Activated CD8-positive, alpha-beta T cell treated with anti-CD3 and anti-CD28 coated beads, Interleukin-2, amount 10 ng/mL, durations not matched to agents 7 days and 5 days (primary cell): ENCODE data around the gene APBA2. TPM values are rescaled to one million over a fixed set of nuclear protein-coding genes. Genes with fewer than 3 reads are reported as not detected.
"Not testable (repeated sequence)": the region's sequence is repeated elsewhere in the genome, so short reads cannot be mapped to it uniquely, and the experiment has no call there.

Experiments used
- ATAC-seq: fragments of 150-1000 bp; cut with Tn5 transposase; one replicate; pipeline ENCODE4 v1.10.0; 2021; ENCODE audit warnings: moderate library complexity
- CTCF ChIA-PET: fragments of 350-600 bp; sonication (Branson Sonifier 250); formaldehyde crosslinking; loops from one replicate; lab custom pipeline; 2021; ENCODE audit warnings: antibody characterized with exemption; lab: Charles Lee
- POLR2A ChIA-PET: fragments of 350-600 bp; sonication (Branson Sonifier 250); formaldehyde crosslinking; loops from one replicate; lab custom pipeline; 2021; ENCODE audit warnings: antibody characterized with exemption; lab: Charles Lee
- DNase-seq: peaks from one replicate; pipeline ENCODE4 v3.0.0-alpha.2; 2020
- H3K27ac Mint-ChIP-seq: one replicate; pipeline ENCODE4 v1.8.0; 2021; ENCODE audit warnings: mild to moderate bottlenecking, mixed read lengths
- H3K27me3 Mint-ChIP-seq: one replicate; pipeline ENCODE4 v1.8.0; 2021; ENCODE audit warnings: low read depth, mixed read lengths
- H3K36me3 Mint-ChIP-seq: one replicate; pipeline ENCODE4 v1.8.0; 2021; ENCODE audit warnings: low read depth, mixed read lengths
- H3K4me1 Mint-ChIP-seq: one replicate; pipeline ENCODE4 v1.8.0; 2021; ENCODE audit warnings: low read depth, mixed read lengths
- H3K4me3 Mint-ChIP-seq: one replicate; pipeline ENCODE4 v1.8.0; 2021; ENCODE audit warnings: mild to moderate bottlenecking, mixed read lengths
- H3K9me3 Mint-ChIP-seq: one replicate; pipeline ENCODE4 v1.8.0; 2022; ENCODE audit warnings: mixed read lengths; ENCODE audit not compliant: insufficient read depth
- total RNA-seq, 2 experiments: library from RNA; stranded (reverse); gene quantifications; one replicate each; pipeline ENCODE4 v1.2.3, GENCODE V29; 2021

Gene APBA2
- total RNA-seq, 2 experiments from 2014 or later: 29.5 TPM

- Mint-ChIP-seq H3K4me3 (no peak overlapping the region), H3K27me3 (no peaks in the 10 kb centered on the region), H3K36me3 (peaks cover 1% of the 10 kb centered on the region), H3K9me3 (no peaks in the 10 kb centered on the region), H3K27ac (no peak overlapping the region), H3K4me1 (peaks cover 12% of the 10 kb centered on the region)
- ATAC-seq: no peak
- ChIA-PET CTCF (no interaction called here), POLR2A (no interaction called here)
- no peak for DNase-seq
Observed at GRCh38 chr15:29018995-29019976, 133.5 kb downstream of the APBA2 start.

- H3K36me3 Mint-ChIP-seq: no peaks in the 10 kb centered on the region
- no peak for ATAC-seq
- no peak for DNase-seq
- no peak overlapping the region for H3K27ac Mint-ChIP-seq
- CTCF ChIA-PET: no interaction called here
- no peak overlapping the region for H3K4me3 Mint-ChIP-seq
- H3K4me1 Mint-ChIP-seq: peaks cover 9% of the 10 kb centered on the region
- H3K9me3 Mint-ChIP-seq: no peaks in the 10 kb centered on the region
- POLR2A ChIA-PET: no interaction called here
- H3K27me3 Mint-ChIP-seq: no peaks in the 10 kb centered on the region
Observed at GRCh38 chr15:29021857-29022256, 136.1 kb downstream of the APBA2 start.

- H3K9me3 Mint-ChIP-seq: no peaks in the 10 kb centered on the region
- H3K36me3 Mint-ChIP-seq: peaks cover 9% of the 10 kb centered on the region
- CTCF ChIA-PET: no interaction called here
- POLR2A ChIA-PET: no interaction called here
- H3K27me3 Mint-ChIP-seq: no peaks in the 10 kb centered on the region
- no peak overlapping the region for H3K4me3 Mint-ChIP-seq
- DNase-seq (no peak), ATAC-seq (no peak)
- H3K27ac Mint-ChIP-seq: no peak overlapping the region
- H3K4me1 Mint-ChIP-seq: peaks cover 12% of the 10 kb centered on the region
Observed at GRCh38 chr15:29024662-29025061, 138.9 kb downstream of the APBA2 start.

- CTCF ChIA-PET, POLR2A ChIA-PET: not testable (repeated sequence)
Observed at GRCh38 chr15:29025411-29025810, 139.6 kb downstream of the APBA2 start.

GRCh38 chr15:29028158-29028557 lies 142.4 kb downstream of the APBA2 start:
- H3K4me3 Mint-ChIP-seq, POLR2A ChIA-PET, H3K27ac Mint-ChIP-seq, DNase-seq, H3K27me3 Mint-ChIP-seq, ATAC-seq, H3K9me3 Mint-ChIP-seq: not testable (repeated sequence)
- Mint-ChIP-seq H3K4me1 (peaks cover 32% of the 10 kb centered on the region), H3K36me3 (peaks cover 19% of the 10 kb centered on the region)
- CTCF ChIA-PET: interaction anchor here (1.1 kb wide), 1 partner anchor 10 kb away, joined by 3 read pairs; no protein-coding TSS in a partner anchor

More at GRCh38 chr15:29025411-29025810, 139.6 kb downstream of the APBA2 start:
- H3K9me3 Mint-ChIP-seq, ATAC-seq, H3K4me1 Mint-ChIP-seq, DNase-seq, H3K27me3 Mint-ChIP-seq, H3K36me3 Mint-ChIP-seq, H3K4me3 Mint-ChIP-seq, H3K27ac Mint-ChIP-seq: not testable (repeated sequence)

GRCh38 chr15:29029651-29030195 lies 143.9 kb downstream of the APBA2 start:
- Mint-ChIP-seq H3K4me3 (no peak overlapping the region), H3K9me3 (peaks cover 4% of the 10 kb centered on the region)
- POLR2A ChIA-PET: no interaction called here

GRCh38 chr15:29031502-29032228 lies 145.9 kb downstream of the APBA2 start:
- ATAC-seq (peak; percentile 83), DNase-seq (peak; percentile 69)
- ChIA-PET CTCF (interaction anchor here (1.0 to 1.5 kb wide), 2 partner anchors 20 to 58 kb away, joined by 3 to 4 read pairs; no protein-coding TSS in a partner anchor), POLR2A (no interaction called here)
- Mint-ChIP-seq H3K27ac (peak overlapping the region; percentile 84), H3K4me1 (peaks cover 47% of the 10 kb centered on the region), H3K27me3 (no peaks in the 10 kb centered on the region), H3K9me3 (peaks cover 4% of the 10 kb centered on the region), H3K36me3 (peaks cover 23% of the 10 kb centered on the region), H3K4me3 (peak overlapping the region; percentile 15)

More at GRCh38 chr15:29029651-29030195, 143.9 kb downstream of the APBA2 start:
- no peak for DNase-seq
- CTCF ChIA-PET: no interaction called here
- ATAC-seq: no peak
- Mint-ChIP-seq H3K4me1 (peaks cover 40% of the 10 kb centered on the region), H3K36me3 (peaks cover 23% of the 10 kb centered on the region), H3K27ac (no peak overlapping the region), H3K27me3 (no peaks in the 10 kb centered on the region)

- ATAC-seq (no peak), DNase-seq (no peak)
- Mint-ChIP-seq H3K27me3 (no peaks in the 10 kb centered on the region), H3K4me1 (peaks cover 50% of the 10 kb centered on the region), H3K36me3 (peaks cover 23% of the 10 kb centered on the region), H3K27ac (peak overlapping the region; percentile 84), H3K9me3 (peaks cover 4% of the 10 kb centered on the region), H3K4me3 (peak overlapping the region; percentile 15)
- ChIA-PET CTCF (interaction anchor here (1.0 to 1.5 kb wide), 2 partner anchors 19 to 58 kb away, joined by 3 to 4 read pairs; no protein-coding TSS in a partner anchor), POLR2A (no interaction called here)
Observed at GRCh38 chr15:29032229-29032625, 146.5 kb downstream of the APBA2 start.

GRCh38 chr15:29032751-29033150 lies 147.0 kb downstream of the APBA2 start:
- peaks cover 55% of the 10 kb centered on the region for H3K4me1 Mint-ChIP-seq
- ChIA-PET POLR2A (no interaction called here), CTCF (no interaction called here)
- no peak for DNase-seq
- H3K4me3 Mint-ChIP-seq: peak overlapping the region; percentile 15
- H3K27ac Mint-ChIP-seq: peak overlapping the region; percentile 35
- peaks cover 26% of the 10 kb centered on the region for H3K36me3 Mint-ChIP-seq
- no peaks in the 10 kb centered on the region for H3K27me3 Mint-ChIP-seq
- peaks cover 4% of the 10 kb centered on the region for H3K9me3 Mint-ChIP-seq
- ATAC-seq: no peak

GRCh38 chr15:29034151-29034550 lies 148.4 kb downstream of the APBA2 start:
- POLR2A ChIA-PET: no interaction called here
- ATAC-seq (no peak), DNase-seq (no peak)
- H3K9me3 Mint-ChIP-seq: peaks cover 4% of the 10 kb centered on the region
- H3K4me1 Mint-ChIP-seq: peaks cover 62% of the 10 kb centered on the region
- H3K27ac Mint-ChIP-seq: no peak overlapping the region
- peaks cover 24% of the 10 kb centered on the region for H3K36me3 Mint-ChIP-seq
- no peaks in the 10 kb centered on the region for H3K27me3 Mint-ChIP-seq
- CTCF ChIA-PET: interaction anchor here (0.6 to 1.2 kb wide), 3 partner anchors 55 to 99 kb away, joined by 3 to 4 read pairs (median 3); no protein-coding TSS in a partner anchor
- no peak overlapping the region for H3K4me3 Mint-ChIP-seq

GRCh38 chr15:29034593-29035335 lies 149.0 kb downstream of the APBA2 start:
- no peak for ATAC-seq
- no peaks in the 10 kb centered on the region for H3K27me3 Mint-ChIP-seq
- POLR2A ChIA-PET: no interaction called here
- H3K4me3 Mint-ChIP-seq: no peak overlapping the region
- H3K27ac Mint-ChIP-seq: no peak overlapping the region
- H3K4me1 Mint-ChIP-seq: peaks cover 65% of the 10 kb centered on the region
- peaks cover 20% of the 10 kb centered on the region for H3K36me3 Mint-ChIP-seq
- DNase-seq: no peak
- peaks cover 4% of the 10 kb centered on the region for H3K9me3 Mint-ChIP-seq
- CTCF ChIA-PET: interaction anchor here (0.6 to 1.2 kb wide), 3 partner anchors 55 to 100 kb away, joined by 3 to 4 read pairs (median 3); no protein-coding TSS in a partner anchor
